ENCODE data around the gene ZNF57.
"Not testable (repeated sequence)": the region's sequence is repeated elsewhere in the genome, so short reads cannot be mapped to it uniquely, and the experiment has no call there.

Gene ZNF57

GRCh38 chr19:2952953-2953481, 52.3 kb downstream of the ZNF57 start:
- no peak for DNase-seq (ENCODE audit: low spot score)

GRCh38 chr19:2957160-2957559, 56.4 kb downstream of the ZNF57 start:
- DNase-seq (ENCODE audit: low spot score), result no peak

- DNase-seq (ENCODE audit: low spot score), result no peak
Observed at GRCh38 chr19:2960120-2960519, 59.4 kb downstream of the ZNF57 start.

- no peak for DNase-seq (ENCODE audit: low spot score)
Observed at GRCh38 chr19:2962018-2962670, 61.4 kb downstream of the ZNF57 start.

- DNase-seq (ENCODE audit: low spot score), result no peak
Observed at GRCh38 chr19:2963122-2963521, 62.4 kb downstream of the ZNF57 start.

- not testable (repeated sequence) for DNase-seq (ENCODE audit: low spot score)
Observed at GRCh38 chr19:2963631-2964030, 62.9 kb downstream of the ZNF57 start.

- no peak for DNase-seq (ENCODE audit: low spot score)
Observed at GRCh38 chr19:2964874-2965273, 64.1 kb downstream of the ZNF57 start.

GRCh38 chr19:2967972-2968371, 67.2 kb downstream of the ZNF57 start:
- DNase-seq (ENCODE audit: low spot score), result no peak
